Ascending aorta (tissue), 2 donors: ENCODE results near the gene ZNF70. TPM values are rescaled to one million over a fixed set of nuclear protein-coding genes. Genes with fewer than 3 reads are reported as not detected.
A peak's percentile ranks its signal among the peaks of the same experiment; 100 is the strongest.

Source experiments
- DNase-seq, 2 donors: peaks; one replicate each; pipeline ENCODE4 v3.0.0-alpha.2; 2019; ENCODE audit warnings: low spot score in 2 of 2
- H3K27ac ChIP-seq, 2 donors: fragments of 200-600 bp; sonication (generic); one replicate each; pipeline ENCODE4 v1.5.1; 2016 to 2017; ENCODE audit warnings: mild to moderate bottlenecking in 1 of 2
- H3K27me3 ChIP-seq: fragments of 200-600 bp; sonication (generic); one replicate; pipeline ENCODE4 v1.5.1; 2017
- H3K36me3 ChIP-seq, 2 donors: fragments of 200-600 bp; sonication (generic); one replicate each; pipeline ENCODE4 v1.5.1; 2016
- H3K4me1 ChIP-seq, 2 donors: fragments of 200-600 bp; sonication (generic); one replicate each; pipeline ENCODE4 v1.5.1; 2016 to 2017; ENCODE audit warnings: mild to moderate bottlenecking in 1 of 2
- H3K4me3 ChIP-seq, 2 donors: fragments of 200-600 bp; sonication (generic); one replicate each; pipeline ENCODE4 v1.5.1; 2016 to 2017; ENCODE audit warnings: mild to moderate bottlenecking in 1 of 2
- H3K9me3 ChIP-seq, 2 donors: fragments of 200-600 bp; sonication (generic); one replicate each; pipeline ENCODE4 v1.5.1; 2016
- intact Hi-C: fragments of 100-400 bp; cut with DNase I; formaldehyde crosslinking; loops from one replicate; pipeline ENCODE4 v1.15.1; 2023
- total RNA-seq: library from RNA; depleted of rRNA; stranded (reverse); fragments of >200 nt; gene quantifications from one replicate; pipeline ENCODE4 v1.1.0, GENCODE V29; 2016
- TF ChIP-seq, protein P1 (sequence below), 3 experiments: fragments of 200-600 bp in 2 of 3; fragments of 450-650 bp in 1 of 3; sonication (generic) in 2 of 3; IDR thresholded peaks; one replicate each; pipeline ENCODE4 v1.5.1; 2016 to 2019; ENCODE audit warnings: antibody characterized with exemption in 3 of 3, mild to moderate bottlenecking in 1 of 3, moderate library complexity in 1 of 3

Gene ZNF70
- total RNA-seq, 1 donor from 2014 or later: 5.2 TPM

DNA sequence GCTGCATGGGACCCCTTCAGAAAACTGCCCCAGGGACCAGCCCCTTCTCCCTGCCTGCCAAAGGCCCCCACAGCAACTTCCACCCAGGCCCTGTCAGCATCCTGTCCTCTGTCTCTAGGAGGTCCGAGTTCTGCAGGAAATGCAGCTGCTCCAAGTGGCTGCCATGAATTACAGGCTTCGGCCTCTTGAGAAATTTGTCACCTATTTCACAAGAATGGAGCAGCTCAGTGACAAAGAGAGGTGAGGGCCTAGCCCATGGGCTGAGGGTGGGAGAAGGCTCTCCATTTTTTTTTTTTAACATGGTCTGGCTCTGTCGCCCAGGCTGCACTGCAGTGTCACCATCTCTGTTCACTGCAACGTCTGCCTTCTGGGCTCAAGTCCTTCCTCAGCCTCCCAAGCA, 52.8 kb downstream of the ZNF70 start:
- DNase-seq: peak in 1 of 2 donors; percentile 52
- no peaks in the 10 kb centered on the region for H3K4me1 ChIP-seq
- intact Hi-C loops: no loop called here
- H3K36me3 ChIP-seq: peaks cover 33 to 56% of the 10 kb centered on the region in 2 donors
- no peaks in the 10 kb centered on the region for H3K9me3 ChIP-seq
- H3K27me3 ChIP-seq: no peaks in the 10 kb centered on the region
- no peak overlapping the region for H3K27ac ChIP-seq
- no peak overlapping the region for H3K4me3 ChIP-seq
- TF ChIP-seq, protein P1, sequence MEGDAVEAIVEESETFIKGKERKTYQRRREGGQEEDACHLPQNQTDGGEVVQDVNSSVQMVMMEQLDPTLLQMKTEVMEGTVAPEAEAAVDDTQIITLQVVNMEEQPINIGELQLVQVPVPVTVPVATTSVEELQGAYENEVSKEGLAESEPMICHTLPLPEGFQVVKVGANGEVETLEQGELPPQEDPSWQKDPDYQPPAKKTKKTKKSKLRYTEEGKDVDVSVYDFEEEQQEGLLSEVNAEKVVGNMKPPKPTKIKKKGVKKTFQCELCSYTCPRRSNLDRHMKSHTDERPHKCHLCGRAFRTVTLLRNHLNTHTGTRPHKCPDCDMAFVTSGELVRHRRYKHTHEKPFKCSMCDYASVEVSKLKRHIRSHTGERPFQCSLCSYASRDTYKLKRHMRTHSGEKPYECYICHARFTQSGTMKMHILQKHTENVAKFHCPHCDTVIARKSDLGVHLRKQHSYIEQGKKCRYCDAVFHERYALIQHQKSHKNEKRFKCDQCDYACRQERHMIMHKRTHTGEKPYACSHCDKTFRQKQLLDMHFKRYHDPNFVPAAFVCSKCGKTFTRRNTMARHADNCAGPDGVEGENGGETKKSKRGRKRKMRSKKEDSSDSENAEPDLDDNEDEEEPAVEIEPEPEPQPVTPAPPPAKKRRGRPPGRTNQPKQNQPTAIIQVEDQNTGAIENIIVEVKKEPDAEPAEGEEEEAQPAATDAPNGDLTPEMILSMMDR (IDR thresholded peaks at IDR 0.05): no peak

DNA sequence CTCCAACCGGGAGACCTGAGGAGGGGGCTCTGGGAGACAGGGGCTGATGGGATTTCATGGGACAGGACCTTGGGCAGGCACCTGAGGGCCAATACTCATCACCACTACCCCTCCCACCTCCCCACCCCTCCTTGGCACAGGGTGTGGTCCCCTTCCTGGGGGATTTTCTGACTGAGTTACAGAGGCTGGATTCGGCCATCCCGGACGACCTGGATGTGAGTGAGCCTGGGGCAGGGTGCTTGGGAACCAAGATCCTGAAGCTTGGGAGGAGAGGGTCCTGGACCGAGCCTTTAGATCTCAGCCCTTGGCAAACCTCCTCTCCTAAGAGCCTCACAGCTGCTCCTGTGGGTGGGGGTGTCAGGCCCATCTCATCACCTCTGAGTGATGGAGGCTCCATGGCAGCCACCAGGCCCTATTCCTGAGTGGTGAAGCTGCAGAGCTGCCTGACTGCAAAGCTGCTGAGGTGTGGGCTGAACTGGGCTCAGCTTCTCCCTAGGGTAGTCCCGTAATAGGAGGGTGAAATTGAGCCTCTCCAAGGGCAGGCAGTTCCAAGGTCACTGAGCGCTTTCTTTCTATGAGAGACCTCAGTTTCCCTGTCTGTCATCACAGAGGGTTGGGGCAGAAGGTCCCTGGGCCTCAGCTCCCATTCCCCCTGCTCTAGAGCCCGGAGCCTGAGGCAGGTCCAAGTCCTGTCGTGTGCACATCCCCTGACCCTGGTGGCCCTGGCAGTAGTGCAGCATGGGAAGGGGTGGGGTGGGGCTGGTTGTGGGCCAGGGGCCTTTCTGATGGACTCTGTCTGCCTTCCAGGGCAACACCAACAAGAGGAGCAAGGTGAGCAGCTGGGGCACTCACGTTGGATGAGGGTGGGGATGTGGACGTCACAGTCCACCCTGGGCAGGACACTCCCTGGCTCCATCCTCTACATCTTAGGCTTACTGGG, 53.6 kb downstream of the ZNF70 start:
- no peaks in the 10 kb centered on the region for H3K4me1 ChIP-seq
- intact Hi-C loops: no loop called here
- no peaks in the 10 kb centered on the region for H3K9me3 ChIP-seq
- no peak overlapping the region for H3K4me3 ChIP-seq
- TF ChIP-seq, protein P1 (IDR thresholded peaks at IDR 0.05): no peak
- DNase-seq: peak in 1 of 2 donors; percentile 53
- no peak overlapping the region for H3K27ac ChIP-seq
- H3K36me3 ChIP-seq: peaks cover 33 to 62% of the 10 kb centered on the region in 2 donors
- no peaks in the 10 kb centered on the region for H3K27me3 ChIP-seq

DNA sequence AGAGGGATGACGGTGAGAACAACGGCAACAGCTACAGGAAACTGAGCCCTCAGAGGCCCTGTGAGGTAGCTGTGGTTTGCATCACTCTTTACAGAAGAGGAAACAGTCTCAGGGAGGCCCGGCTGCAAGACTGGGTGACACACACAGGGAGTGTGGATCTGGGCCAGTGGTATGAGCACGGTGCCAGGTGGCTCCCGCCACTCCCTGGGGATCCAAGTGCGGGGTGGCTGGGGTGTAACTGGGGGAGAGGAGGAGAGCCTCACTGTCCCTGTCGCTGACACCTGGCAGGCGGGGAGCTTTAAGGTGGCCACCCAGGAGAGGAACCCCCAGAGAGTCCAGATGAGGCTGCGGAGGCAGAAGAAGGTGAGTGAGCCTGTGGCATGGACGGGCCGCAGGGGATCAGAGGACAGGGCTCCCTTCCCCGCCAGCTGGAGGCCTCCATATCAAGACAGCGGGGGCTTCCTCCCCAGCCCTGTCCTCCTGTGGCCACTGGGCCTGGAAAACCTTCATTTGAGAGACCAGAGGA, 54.5 kb downstream of the ZNF70 start:
- peak in 1 of 2 donors; percentile 65 for DNase-seq
- Histone ChIP-seq H3K9me3 (no peaks in the 10 kb centered on the region), H3K36me3 (peaks cover 31 to 54% of the 10 kb centered on the region in 2 donors), H3K4me1 (no peaks in the 10 kb centered on the region), H3K27me3 (no peaks in the 10 kb centered on the region), H3K4me3 (no peak overlapping the region), H3K27ac (no peak overlapping the region)
- intact Hi-C loops: no loop called here
- TF ChIP-seq, protein P1 (IDR thresholded peaks at IDR 0.05): no peak

DNA sequence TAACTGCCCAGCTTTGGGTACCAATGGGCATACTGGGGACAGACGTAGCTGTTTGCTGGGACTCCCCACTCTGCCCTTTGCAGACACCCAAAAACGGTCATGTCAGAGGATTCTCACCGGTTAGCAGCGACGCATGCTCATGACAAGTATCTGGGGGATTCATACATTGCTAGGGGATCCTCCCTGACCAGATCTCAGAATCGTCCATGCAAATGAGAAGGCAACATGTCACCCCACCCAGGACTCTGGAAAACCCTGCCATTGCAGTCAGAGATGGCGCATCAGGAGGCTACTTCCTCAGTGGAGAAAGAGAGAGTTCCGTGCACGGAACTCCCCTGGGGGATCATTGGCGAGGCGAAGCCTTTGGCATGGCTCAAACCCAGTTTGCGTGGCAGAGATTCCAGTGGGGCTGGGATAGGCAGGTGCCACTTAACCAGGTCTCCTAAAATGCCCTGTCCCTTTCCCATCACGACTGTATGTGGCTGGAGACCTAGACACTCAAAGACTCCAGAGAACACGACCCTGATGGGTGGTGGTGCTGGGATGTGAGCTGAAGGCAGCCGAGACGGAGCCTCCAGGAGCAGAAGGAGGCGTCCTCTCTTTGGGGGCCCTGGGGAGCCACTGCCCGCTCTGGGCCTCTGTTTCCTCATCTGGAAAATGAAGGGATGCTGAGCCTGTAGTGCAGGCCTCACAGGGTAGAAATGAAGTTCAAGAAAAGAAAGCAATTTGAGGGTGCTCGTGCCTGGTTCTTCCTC, 55.2 kb downstream of the ZNF70 start:
- TF ChIP-seq, protein P1 (IDR thresholded peaks at IDR 0.05): no peak
- intact Hi-C loops: no loop called here
- Histone ChIP-seq H3K4me1 (no peaks in the 10 kb centered on the region), H3K4me3 (no peak overlapping the region), H3K9me3 (no peaks in the 10 kb centered on the region), H3K36me3 (peaks cover 29 to 49% of the 10 kb centered on the region in 2 donors), H3K27me3 (no peaks in the 10 kb centered on the region), H3K27ac (no peak overlapping the region)
- DNase-seq: peak in 1 of 2 donors; percentile 53

DNA sequence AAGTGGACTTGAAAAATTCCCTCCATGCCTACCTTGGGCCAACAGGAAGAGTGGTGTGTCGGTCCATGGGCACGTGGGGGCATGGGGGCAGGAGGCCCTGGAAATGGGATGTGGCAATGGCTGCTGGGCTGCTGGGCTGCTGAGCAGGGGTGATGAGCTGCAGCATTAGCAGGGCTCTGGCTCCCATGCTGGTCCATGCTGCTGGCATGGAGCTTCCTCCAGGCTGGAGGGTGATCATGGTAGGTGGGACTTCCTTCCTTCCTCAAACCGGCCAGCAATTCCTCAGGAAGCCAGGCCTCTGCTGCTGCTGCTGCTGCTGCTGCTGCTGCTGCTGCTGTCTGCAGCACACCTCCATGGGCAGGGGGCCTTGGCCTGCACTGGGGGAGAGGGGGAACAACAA, 55.8 kb downstream of the ZNF70 start:
- TF ChIP-seq, protein P1 (IDR thresholded peaks at IDR 0.05): no peak
- intact Hi-C loops: no loop called here
- Histone ChIP-seq H3K4me3 (no peak overlapping the region), H3K27me3 (no peaks in the 10 kb centered on the region), H3K4me1 (no peaks in the 10 kb centered on the region), H3K9me3 (no peaks in the 10 kb centered on the region), H3K27ac (no peak overlapping the region), H3K36me3 (peaks cover 23 to 49% of the 10 kb centered on the region in 2 donors)
- peak in 1 of 2 donors; percentile 25 for DNase-seq
